SJCRH30 (cell line): ENCODE measurements around the gene FYTTD1. TPM values are rescaled to one million over a fixed set of nuclear protein-coding genes. Genes with fewer than 3 reads are reported as not detected.

Experiments used
- DNase-seq, 2 experiments: peaks; one replicate each; pipeline ENCODE4 v3.0.0-alpha.2; 2015 to 2020
- H3K27ac ChIP-seq: fragments of 250-450 bp; sonication (Bioruptor Pico); 2 replicates; pipeline ENCODE4 v1.5.1; 2020; ENCODE audit warnings: mild to moderate bottlenecking, moderate library complexity
- H3K27me3 ChIP-seq: fragments of 250-450 bp; sonication (Bioruptor Pico); 2 replicates; pipeline ENCODE4 v1.5.1; 2020; ENCODE audit warnings: mild to moderate bottlenecking, moderate library complexity
- H3K36me3 ChIP-seq: fragments of 250-450 bp; sonication (Bioruptor Pico); 2 replicates; pipeline ENCODE4 v1.5.1; 2020; ENCODE audit warnings: mild to moderate bottlenecking, moderate library complexity
- H3K4me1 ChIP-seq: fragments of 250-450 bp; sonication (Bioruptor Pico); 2 replicates; pipeline ENCODE4 v1.5.1; 2020; ENCODE audit warnings: mild to moderate bottlenecking, moderate library complexity
- H3K4me3 ChIP-seq: fragments of 250-450 bp; sonication (Bioruptor Pico); 2 replicates; pipeline ENCODE4 v1.5.1; 2020; ENCODE audit warnings: mild to moderate bottlenecking, moderate library complexity
- H3K9me3 ChIP-seq: fragments of 250-450 bp; sonication (Bioruptor Pico); replicated peaks from 2 replicates; pipeline ENCODE4 v1.5.1; 2020; ENCODE audit warnings: mild to moderate bottlenecking, moderate library complexity
- total RNA-seq: library from RNA; depleted of rRNA; stranded (reverse); fragments of >200 nt; shearing (Covaris generic); gene quantifications from 2 replicates; pipeline ENCODE4 v1.2.3, GENCODE V29; 2014; rRNA removed

Gene FYTTD1
- total RNA-seq, 1 experiment from 2014 or later, result 67.4 TPM

DNA sequence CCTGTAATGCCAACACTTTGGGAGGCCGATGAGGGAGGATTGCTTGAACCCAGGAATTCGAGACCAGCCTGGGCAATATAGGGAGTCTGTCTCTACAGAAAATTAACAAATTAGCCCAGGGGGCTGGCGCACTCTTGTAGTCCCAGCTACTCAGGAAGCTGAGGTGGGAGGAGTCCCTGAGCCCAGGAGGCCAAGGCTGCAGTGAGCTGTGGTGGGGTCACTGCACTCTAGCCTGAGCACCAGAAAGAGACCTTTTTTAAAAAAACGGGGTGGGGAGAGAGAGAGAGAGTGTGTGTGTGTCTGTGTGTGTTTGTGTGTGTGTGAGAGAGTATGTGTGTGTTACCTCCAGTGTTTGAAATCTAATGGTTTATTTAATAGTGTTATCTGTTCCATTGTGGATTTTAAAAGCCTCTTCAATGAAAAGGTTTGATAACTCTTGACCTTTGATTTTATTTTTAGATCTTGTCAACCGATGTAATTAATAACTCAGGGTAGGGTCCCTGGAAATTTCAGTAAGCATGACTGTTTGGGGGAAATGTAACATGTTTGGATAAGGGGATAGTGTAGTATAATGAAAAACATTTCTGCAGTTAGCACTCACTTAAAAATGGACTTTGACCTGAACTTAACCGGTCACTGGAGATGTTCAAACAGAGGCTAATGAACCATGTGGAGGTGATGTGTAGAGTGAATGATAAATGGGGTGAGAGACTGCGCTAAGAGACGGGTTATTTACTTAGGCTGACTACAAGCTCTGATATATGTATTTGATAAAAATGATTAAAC is 71.1 kb downstream of the FYTTD1 start:
- H3K36me3 ChIP-seq, result peaks cover 46% of the 10 kb centered on the region
- H3K4me1 ChIP-seq, result no peaks in the 10 kb centered on the region
- H3K27me3 ChIP-seq, result no peaks in the 10 kb centered on the region
- no peak overlapping the region for H3K27ac ChIP-seq
- DNase-seq, result no peak
- H3K4me3 ChIP-seq, result no peak overlapping the region
- no peaks in the 10 kb centered on the region for H3K9me3 ChIP-seq

DNA sequence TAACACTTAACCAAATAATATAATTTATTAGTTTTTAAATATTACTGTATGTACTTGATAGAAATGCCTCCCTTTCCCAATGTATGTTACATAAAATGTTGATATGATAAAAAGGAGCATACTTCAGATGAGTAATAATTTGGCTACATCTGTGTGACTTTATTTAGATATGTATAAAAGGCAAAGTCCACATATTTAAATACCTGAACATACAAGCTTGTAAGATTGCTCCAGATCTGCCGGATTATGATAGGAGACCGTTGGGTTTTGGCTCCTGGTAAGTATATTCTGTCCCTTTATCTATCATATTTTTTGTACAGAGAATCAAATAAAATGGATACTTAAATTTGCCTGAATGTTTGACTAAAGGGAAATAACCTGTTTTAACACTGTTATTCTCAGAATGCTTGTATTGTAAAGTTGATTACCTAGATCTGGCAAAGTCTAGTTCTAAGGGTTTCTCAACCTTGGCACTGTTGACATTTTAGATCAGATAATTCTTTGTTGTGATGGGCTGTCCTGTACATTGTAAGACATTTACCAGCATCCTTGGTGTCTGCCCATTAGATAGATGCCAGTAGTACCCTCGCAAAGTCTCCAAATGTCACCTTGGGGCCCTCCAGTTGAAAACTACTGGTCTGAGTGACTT is 79.8 kb downstream of the FYTTD1 start:
- DNase-seq, result no peak
- Histone ChIP-seq H3K4me3 (no peak overlapping the region), H3K9me3 (no peaks in the 10 kb centered on the region), H3K27me3 (no peaks in the 10 kb centered on the region), H3K4me1 (no peaks in the 10 kb centered on the region), H3K36me3 (peaks cover 64% of the 10 kb centered on the region), H3K27ac (no peak overlapping the region)

DNA sequence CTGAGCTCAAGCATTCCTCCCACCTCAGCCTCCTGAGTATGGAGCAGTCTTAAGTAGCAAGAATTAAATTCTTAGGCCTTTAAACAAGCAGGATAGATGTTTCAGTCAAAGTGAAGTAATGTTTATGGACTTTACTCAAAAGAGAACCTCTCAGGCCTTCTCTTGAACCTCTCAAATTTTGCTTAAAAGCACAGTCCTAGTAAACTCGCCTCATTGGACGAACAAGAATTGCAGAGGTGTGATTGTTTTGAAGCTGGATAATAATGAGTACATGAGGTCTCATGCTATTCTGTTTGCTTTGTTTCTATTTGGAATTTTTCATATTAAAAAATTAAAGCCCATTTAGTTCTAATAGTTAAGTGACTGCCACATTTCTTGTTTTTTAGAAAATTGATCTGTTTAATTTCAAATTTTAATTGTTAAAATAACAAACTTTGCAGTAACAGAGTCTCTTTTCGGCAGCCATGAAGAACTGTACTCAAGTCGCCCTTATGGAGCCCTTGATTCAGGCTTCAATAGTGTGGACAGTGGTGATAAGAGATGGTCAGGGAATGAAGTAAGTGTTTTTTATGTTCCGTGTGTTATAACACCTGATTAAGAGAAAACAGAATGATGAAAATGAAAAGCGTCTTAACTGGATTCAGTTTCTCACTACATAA is 80.8 kb downstream of the FYTTD1 start:
- H3K27me3 ChIP-seq, result no peaks in the 10 kb centered on the region
- H3K9me3 ChIP-seq, result no peaks in the 10 kb centered on the region
- no peak overlapping the region for H3K4me3 ChIP-seq
- H3K27ac ChIP-seq, result no peak overlapping the region
- no peaks in the 10 kb centered on the region for H3K4me1 ChIP-seq
- peaks cover 68% of the 10 kb centered on the region for H3K36me3 ChIP-seq
- DNase-seq, result no peak

DNA sequence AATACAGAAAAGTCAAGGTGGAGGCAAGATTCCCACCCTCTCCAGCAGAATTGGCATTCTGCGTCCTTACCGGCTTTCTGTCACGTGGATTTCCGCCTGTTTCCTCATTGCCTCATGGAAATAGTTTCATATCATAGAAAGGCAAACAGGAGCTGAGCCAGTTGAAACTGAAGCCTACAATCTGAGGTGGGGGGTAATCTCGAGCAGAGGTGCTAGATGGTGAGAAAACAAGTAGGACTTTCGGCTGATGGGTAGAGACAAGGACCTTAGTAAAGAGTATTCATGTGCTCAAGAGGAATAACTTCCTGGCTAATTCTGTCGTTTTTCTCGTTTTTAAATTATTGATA is 81.3 kb downstream of the FYTTD1 start:
- Histone ChIP-seq H3K27me3 (no peaks in the 10 kb centered on the region), H3K36me3 (peaks cover 73% of the 10 kb centered on the region), H3K4me1 (no peaks in the 10 kb centered on the region), H3K27ac (no peak overlapping the region), H3K4me3 (no peak overlapping the region), H3K9me3 (no peaks in the 10 kb centered on the region)
- no peak for DNase-seq

DNA sequence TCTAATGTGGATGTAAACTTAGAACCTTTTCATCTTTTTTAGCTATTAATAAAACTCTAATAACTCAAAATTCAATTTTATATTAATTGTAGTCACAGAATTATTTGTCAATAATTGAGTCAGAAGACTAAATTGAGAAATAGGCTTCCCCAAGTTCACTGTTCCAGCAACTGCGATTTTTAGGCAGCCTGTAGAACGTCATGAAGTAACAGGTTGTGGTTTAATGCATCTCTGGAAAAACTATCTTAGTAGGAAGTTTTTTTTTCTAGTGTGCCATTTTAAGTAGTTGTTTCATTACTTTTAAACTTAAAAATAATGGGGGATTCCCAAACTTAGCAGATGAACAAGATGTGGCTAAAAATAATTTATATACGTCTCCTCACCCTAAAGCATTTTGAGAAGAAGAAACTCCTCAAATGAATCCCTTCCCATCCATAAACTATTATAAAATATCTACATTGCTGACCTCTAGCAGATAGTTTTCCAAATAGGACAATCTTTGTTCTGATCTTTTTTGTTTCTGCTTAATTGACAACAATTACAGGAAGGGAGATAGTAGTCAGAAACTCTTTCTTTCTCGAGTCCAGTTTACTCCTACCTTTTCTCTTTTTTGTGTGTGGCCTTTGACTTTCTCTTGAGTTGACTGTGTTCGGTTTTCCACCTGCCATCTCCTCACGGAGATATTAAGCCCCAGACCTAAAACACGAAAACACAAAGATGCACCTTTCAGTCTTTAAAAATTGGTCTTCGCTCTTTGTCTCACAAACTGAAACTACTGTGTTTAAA is 84.4 kb downstream of the FYTTD1 start:
- H3K36me3 ChIP-seq, result peaks cover 68% of the 10 kb centered on the region
- H3K9me3 ChIP-seq, result no peaks in the 10 kb centered on the region
- H3K27me3 ChIP-seq, result no peaks in the 10 kb centered on the region
- H3K4me1 ChIP-seq, result no peaks in the 10 kb centered on the region
- DNase-seq, result no peak
- H3K4me3 ChIP-seq, result no peak overlapping the region
- H3K27ac ChIP-seq, result no peak overlapping the region

DNA sequence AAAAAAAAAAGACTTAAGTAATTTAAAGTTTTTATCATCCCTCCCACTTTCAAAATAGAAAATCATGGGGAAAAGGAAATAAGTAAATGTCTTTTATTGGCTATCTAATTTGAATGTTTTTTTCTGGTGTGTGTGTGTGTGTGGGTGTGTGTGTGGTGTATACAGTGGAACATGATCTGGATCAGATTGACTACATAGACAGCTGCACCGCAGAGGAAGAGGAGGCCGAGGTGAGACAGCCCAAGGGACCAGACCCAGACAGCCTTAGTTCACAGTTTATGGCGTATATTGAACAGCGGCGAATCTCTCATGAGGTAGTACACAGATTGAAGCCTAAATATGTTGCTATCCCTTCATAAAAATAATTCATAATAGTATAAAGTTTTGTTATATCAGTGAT is 85.8 kb downstream of the FYTTD1 start:
- Histone ChIP-seq H3K36me3 (peaks cover 69% of the 10 kb centered on the region), H3K9me3 (no peaks in the 10 kb centered on the region), H3K27me3 (no peaks in the 10 kb centered on the region), H3K4me3 (no peak overlapping the region), H3K27ac (no peak overlapping the region), H3K4me1 (no peaks in the 10 kb centered on the region)
- no peak for DNase-seq

DNA sequence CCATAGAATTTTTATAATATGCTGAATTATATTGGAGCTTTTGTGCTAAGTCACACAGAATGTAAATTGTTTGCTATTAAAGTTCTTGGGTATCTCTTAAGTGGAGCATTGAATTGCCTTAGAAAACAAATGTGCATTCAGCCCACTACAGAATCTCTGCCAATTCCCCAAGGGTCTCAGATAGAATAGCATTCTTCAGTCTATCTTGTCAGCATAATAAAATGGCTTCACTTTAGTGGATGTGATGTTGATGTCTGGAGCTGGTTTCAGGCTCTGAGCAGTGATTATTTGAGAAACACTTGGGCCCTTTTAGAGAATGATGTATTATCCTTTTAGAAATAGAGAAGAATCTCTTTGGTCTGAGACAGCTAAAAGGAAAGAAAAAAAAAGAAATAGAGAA is 86.6 kb downstream of the FYTTD1 start:
- H3K27ac ChIP-seq, result no peak overlapping the region
- no peaks in the 10 kb centered on the region for H3K4me1 ChIP-seq
- no peaks in the 10 kb centered on the region for H3K9me3 ChIP-seq
- no peak for DNase-seq
- peaks cover 69% of the 10 kb centered on the region for H3K36me3 ChIP-seq
- H3K27me3 ChIP-seq, result no peaks in the 10 kb centered on the region
- H3K4me3 ChIP-seq, result no peak overlapping the region

Other genes starting within 250 kb of the FYTTD1 start
- 27.3 and 34.8 TPM in 2 replicates for gene BDH1, start 193.9 kb upstream of the FYTTD1 start, total RNA-seq
- gene RUBCN, start 13.0 kb upstream of the FYTTD1 start, total RNA-seq, result 15.4 and 16.1 TPM in 2 replicates
- 79.8 and 144 TPM in 2 replicates for gene LRCH3, start 41.4 kb downstream of the FYTTD1 start, total RNA-seq
- 1,283 and 1,426 TPM in 2 replicates for gene RPL35A, start 200.3 kb downstream of the FYTTD1 start, total RNA-seq
- 0.73 and 2.3 TPM in 2 replicates for gene LMLN, start 210.3 kb downstream of the FYTTD1 start, total RNA-seq